ENCODE data around the gene MYCL. TPM values are rescaled to one million over a fixed set of nuclear protein-coding genes. Genes with fewer than 3 reads are reported as not detected.

Gene MYCL
- total RNA-seq, 1 experiment from 2014 or later, result 18.4 TPM

DNA sequence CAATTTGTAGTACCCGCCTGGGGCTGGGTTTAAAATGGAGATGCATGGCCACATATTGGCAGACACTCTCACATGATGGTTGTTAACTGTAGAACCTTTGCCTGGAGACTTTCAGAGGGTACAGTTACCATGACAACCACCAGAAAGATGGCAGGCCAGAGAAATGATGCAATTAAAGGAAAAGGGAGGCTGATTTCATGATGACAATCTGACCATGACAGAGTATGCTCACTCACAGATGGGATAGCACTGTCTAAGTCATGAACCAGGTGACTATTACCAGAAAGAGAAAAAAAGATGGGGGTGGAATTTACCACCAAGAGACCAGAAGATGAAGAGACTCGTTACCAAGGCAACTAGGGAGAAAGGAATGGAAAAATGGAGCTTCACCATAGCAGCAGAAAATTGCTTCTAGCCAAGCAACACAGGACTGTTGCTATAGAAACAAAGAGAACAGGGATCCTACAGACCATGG, 14.9 kb downstream of the MYCL start:
- Histone ChIP-seq H3K9ac (ENCODE audit: extremely low read depth, insufficient read length, low read length) (no peak overlapping the region), H4K20me1 (ENCODE audit: control insufficient read depth, insufficient read depth, insufficient read length) (no peaks in the 10 kb centered on the region), H3K9me3 (ENCODE audit: control insufficient read depth, low read depth, low read length) (no peaks in the 10 kb centered on the region), H2BK15ac (ENCODE audit: low read depth, low read length) (no peak overlapping the region), H4K91ac (ENCODE audit: insufficient read length, low read depth, low read length) (no peak overlapping the region), H3K18ac (ENCODE audit: insufficient read length, low read depth, low read length) (no peak overlapping the region), H4K8ac (replicated peaks; ENCODE audit: insufficient read length, low read depth, low read length) (no peak overlapping the region), H2BK5ac (ENCODE audit: insufficient read length, low read length) (no peak overlapping the region), H3K27ac (ENCODE audit: insufficient read length, low read depth, low read length) (no peak overlapping the region), H3K27me3 (ENCODE audit: insufficient read depth, low read length) (no peaks in the 10 kb centered on the region), H3K23ac (ENCODE audit: insufficient read length, low read depth, low read length) (no peak overlapping the region), H3K4ac (ENCODE audit: low read depth, low read length) (no peak overlapping the region), H2AFZ (ENCODE audit: low read length) (no peak overlapping the region), H2BK20ac (ENCODE audit: low read depth, low read length, poor library complexity, severe bottlenecking) (no peak overlapping the region), H3K14ac (ENCODE audit: insufficient read depth, low read length) (no peak overlapping the region), H2AK5ac (ENCODE audit: insufficient read length, low read length) (no peak overlapping the region), H2BK120ac (ENCODE audit: low read depth, low read length, poor library complexity, severe bottlenecking) (no peak overlapping the region), H3T11ph (ENCODE audit: low read length) (no peak overlapping the region), H4K5ac (ENCODE audit: insufficient read length, low read depth, low read length) (no peak overlapping the region), H3K4me1 (ENCODE audit: insufficient read depth, low read length) (peaks cover 4% of the 10 kb centered on the region; the same call in 1 of the 2 replicates), H3K79me1 (ENCODE audit: insufficient read depth, low read depth, low read length, poor library complexity, severe bottlenecking) (peaks cover 7% of the 10 kb centered on the region), H3K56ac (ENCODE audit: insufficient read length, low read depth, low read length) (no peak overlapping the region), H2BK12ac (ENCODE audit: insufficient read length, low read depth, low read length) (no peak overlapping the region), H3K79me2 (ENCODE audit: insufficient read depth, low read length) (peaks cover 10% of the 10 kb centered on the region), H3K23me2 (ENCODE audit: insufficient read length, low read depth, low read length, poor library complexity, severe bottlenecking) (peaks cover 9% of the 10 kb centered on the region), H3K4me2 (ENCODE audit: insufficient read depth, insufficient read length, low read length) (no peak overlapping the region)
- Mint-ChIP-seq H3K27me3 (ENCODE audit: low read depth) (no peaks in the 10 kb centered on the region; the same call in 1 of the 2 replicates), H3K9me3 (no peaks in the 10 kb centered on the region), H3K4me1 (peaks cover 15 to 21% of the 10 kb centered on the region in 2 experiments), H3K27ac (no peak overlapping the region), H3K36me3 (ENCODE audit: insufficient read depth in 1 of 3, low read depth in 3 of 3) (peaks cover 0 to 1% (median 0%) of the 10 kb centered on the region in 3 experiments; a peak in 1 of 7 replicates), H3K4me3 (no peak overlapping the region)
- WGBS (ENCODE audit: extremely low coverage, insufficient read length, low lambda C conversion rate), result no CpG with 5 or more reads among the region's 2 CpGs
- DNase-seq, result no peak
- TF ChIP-seq CTCF (conservative IDR thresholded peaks at IDR 0.05), result no peak
